Measurements from ENCODE around the gene CLN5.

GRCh38 chr13:77001963-77002587 is 10.2 kb downstream of the CLN5 start:
- no peak for TF ChIP-seq CTCF (IDR thresholded peaks at IDR 0.05)
- no peak for TF ChIP-seq POLR2A (IDR thresholded peaks at IDR 0.05)
